Measurements from ENCODE around the gene GALT.
"Not testable (repeated sequence)": the region's sequence is repeated elsewhere in the genome, so short reads cannot be mapped to it uniquely, and the experiment has no call there.

Gene GALT

DNA sequence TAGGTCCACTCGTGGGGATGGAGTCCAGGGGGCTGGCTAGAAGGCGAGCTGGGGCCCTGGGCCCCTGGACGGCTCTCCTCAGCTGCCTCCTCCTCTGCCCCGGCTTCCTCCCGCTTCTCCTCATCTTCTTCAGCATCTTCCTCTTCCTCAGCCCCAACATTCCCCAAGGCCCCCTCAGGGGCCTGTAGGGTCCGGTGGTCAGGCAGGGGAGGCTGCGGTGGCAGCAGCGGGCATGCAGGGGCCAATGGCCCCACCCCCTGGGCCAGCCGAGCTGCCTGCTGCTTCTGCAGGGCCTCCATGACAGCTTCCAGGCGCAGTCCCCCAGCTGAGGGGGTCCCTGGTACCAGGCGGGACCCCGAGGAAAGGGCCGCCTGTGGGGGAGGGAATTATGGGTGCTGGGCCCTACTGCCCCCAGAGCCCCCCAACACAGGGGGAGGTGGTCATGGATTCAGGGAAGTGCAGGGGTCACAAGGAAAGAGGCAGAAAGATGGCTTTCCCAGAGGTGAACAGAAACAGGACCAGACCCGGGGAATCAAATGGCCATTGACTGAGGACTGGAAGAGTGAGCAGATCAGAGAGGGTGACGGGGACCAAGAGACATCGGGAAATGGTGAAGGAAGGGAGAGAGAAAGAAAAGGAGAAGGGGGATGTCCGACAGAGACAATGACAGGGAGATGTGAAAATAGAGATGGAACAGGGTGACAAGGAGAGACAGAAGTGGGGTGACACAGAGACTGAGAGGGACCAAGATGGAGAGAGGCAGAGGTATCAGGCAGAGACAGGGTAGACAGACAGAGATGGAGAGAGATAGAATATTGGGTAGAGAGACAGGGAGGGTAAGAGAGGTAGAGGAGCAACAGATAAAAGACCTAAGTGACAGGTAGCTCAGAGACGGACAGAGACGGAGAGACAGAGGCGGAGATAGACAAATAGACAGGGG lies 18.5 kb upstream of the GALT start:
- DNase-seq, result no peak

DNA sequence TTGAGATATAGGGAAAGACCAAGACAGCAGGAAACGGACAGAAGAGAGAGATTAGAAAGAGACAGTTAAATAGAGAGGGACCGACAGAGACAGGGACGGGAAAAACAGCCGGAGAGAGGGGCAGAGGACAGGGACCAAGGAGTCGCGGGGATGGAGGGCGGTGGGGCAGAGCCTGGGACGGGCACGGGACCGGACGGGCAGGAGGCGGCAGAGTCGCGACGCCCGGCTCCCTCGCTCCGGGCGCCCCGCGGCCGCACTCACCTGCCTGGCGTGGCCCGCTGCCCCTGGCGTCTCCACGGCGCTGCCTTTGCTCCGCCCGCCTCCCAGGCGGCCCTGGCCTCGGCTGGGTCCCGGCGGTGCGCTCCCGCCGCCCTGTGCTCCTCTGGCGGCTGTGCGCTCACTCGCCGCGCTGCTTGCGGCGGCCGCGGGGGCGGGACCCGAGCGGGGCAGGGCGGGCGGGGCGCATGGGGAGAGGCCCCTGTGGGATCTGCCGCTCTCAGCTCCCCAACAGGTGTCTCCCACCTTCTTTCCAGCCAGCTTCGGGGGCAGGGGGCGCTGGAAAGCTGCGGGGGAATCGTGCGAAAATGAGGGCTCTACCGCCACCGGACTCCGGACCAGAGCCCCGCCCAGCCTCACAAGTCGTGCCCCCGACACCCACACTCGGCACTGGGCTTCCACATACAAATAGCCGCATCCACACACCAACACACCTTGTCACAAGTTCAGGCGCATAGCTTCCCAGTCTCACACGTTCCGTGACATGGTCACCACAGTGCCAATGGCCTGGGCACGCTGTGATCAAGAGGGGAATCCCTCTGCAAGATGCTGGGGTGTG lies 17.6 kb upstream of the GALT start, which contains the start of gene ARID3C:
TSS of gene ARID3C (minus strand) at position 411 of the 835 bp plus-strand sequence. CDS start 1,052 bp downstream, outside the sequence.
- peak; percentile 28 for DNase-seq

DNA sequence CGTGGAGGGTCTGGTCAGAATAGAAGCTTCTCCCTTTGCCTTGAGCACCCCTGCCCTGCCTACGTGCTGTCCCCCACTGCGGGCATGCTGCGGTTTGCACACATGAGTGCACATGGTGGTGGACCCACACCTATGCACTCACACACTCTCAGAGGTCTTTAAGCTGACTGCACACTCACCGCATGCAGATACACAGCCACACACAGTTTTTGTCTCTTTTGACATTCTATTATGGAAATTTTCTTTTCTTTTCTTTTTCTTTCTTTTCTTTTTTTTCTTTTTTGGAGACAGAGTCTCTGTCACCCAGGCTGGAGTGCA lies 17.0 kb upstream of the GALT start:
- no peak for DNase-seq

DNA sequence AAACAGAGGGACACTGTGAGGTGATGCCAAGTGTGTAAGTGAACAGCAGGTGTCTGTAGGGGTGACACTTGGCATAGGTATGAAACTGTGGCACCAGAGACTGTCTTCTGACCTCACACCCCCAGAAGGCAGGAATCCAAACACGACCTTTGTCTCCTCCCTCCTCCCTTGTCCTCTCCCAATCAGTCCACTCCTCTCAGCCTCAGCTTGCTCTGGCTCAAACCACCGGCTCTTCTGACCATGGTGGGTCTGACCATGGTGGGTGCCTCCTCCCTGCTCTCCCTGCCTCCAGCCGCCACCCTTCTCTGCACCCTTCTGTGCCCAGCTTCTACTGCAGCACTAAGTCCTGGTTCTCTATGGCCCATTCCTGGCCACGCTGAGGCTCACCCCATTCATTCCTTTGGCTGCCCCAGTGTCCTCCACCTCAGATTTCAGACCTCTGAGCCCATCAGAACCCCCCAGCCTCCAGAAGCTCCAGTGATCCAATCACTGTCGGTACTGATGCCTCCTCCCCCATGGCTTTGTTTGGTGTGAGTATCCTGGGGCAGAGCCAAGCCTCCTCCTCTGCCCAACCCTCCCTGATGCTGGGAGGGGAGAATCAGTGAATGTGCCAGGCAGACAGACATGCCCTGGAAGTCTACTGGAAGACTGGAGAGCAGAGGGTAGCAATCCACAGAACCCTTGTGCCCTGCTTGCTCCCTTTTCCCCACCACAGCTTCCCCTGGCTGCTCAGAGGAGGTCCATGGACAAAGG lies 15.9 kb upstream of the GALT start:
- no peak for DNase-seq

DNA sequence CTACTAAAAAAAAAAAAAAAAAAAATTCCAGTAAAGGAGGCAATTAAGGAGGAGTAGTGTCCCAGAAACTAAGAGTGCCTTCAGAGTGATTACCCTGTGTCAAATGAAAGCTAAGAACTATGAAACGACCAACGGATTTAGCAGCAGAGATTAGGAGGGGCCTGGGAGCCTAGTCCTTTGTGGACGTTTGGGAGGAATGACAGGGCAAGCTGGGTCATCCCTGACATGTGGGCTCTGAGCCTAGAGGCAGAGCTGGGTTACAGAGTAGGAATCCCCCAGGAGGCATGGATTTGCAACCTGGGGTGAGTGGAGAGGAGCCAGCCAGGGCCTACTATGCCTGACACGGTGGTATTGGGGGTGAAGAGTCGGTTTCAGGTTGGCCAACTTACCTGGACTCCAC lies 13.3 kb upstream of the GALT start:
- DNase-seq, result no peak

DNA sequence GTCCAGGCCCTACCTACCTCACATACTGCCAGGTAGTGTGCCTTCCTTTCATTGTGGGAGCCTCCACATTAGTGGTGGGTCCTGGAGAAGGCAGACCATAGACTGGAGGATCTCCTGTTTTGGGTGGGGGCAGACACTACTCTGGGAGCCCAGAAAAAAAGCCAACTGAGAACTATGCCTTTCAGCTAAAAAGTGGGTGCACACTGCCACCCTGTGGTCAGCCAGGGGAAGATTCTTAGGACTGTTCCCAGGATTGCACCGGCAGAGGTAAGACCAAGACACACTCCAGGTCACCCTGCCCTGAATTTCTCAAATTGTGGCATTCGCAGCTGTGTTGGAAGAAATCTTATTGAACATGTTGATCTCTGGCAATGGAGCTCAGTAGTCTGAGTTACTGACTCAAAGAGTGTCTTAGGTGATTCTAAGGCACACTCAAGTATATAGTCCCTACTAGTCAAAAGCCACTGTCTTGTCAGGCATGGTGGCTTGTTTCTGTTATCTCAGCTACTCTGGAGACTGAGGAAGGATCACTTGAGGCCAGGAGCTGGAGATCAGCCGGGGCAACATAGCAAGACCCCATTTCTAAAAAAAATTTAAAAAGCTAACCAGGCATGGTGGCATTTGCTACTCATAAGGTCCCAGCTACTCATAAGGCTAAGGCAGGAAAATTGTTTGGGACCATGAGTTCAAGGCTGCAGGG lies 12.5 kb upstream of the GALT start:
- DNase-seq, result peak; percentile 70

DNA sequence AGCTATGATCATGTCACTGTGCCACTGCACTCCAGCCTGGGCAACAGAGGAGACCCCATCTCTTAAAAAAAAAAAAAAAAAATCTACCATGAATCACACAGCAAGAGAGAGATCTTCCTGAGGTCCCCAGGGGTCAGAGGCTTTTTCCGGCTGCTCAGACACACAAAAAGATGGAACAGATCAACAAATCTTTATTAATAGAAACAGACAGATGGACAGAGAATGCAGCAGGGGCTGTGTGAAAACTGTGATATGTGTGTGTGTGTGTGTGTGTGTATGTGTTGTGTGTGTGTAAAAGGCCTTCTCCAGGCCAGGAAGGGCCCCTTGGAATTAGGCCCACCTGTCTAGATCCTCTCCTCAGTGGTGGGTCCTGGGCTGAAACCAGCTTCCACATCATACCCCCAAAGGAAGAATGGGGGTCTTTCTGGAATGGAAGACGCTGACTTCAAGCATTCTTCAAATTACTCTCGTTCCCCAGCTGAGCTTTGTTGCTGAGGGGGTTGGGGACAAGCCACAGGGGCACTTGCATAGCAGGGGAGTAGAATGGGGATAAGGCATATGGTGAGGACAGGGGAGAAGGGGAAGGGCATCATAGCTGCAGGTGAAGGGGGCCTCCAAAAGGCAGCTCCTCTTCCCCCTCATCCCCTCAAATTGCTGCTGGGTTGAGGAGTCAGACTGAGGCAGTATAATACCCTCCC lies 11.8 kb upstream of the GALT start:
- no peak for DNase-seq

DNA sequence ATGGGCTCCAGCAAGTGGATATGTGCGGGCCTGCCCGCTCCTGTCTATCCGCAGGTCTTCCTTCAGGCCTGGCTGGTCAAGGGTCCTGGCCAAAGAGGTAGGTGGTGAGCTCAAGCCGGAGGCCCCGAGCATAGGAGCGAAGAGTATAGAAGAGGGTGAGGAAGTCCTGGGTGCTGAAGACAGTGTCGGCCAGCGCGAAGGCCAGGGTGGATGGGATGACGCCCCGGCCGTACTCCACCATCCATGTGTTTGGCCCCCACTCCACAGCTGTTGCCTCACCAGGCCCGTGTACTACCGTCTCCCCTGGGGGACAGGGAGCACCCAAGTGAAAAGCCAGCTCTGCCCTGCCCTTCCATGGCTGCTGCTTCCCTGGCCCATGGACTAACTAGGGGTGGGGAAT lies 10.9 kb upstream of the GALT start:
- no peak for DNase-seq

DNA sequence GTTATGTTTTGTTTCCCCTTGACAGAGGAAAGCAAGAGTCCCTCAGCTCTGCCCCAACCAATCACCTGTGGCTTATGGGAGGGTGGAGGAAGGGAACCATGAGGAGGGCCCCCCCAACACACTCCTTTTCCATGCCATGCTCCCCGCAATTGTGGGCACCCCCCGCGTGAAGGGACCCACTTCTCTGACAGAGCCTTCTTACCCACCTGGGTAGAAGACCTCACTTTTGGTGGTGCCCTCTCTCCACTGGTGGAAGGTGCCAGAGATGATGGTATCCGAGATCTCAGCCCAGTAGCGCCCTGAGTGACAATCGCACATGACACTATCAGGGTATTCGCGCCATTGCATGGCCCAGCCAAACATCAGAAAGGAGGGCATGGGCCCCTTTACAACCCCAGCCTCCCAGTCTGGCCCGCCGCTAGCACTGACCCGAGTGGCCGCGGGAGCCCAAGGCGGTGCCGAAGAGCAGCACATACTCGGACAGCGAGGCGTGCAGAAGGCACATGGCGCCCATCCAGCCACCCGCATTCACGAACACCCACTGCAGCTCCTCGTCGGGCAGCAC lies 9.6 kb upstream of the GALT start:
- DNase-seq, result no peak

DNA sequence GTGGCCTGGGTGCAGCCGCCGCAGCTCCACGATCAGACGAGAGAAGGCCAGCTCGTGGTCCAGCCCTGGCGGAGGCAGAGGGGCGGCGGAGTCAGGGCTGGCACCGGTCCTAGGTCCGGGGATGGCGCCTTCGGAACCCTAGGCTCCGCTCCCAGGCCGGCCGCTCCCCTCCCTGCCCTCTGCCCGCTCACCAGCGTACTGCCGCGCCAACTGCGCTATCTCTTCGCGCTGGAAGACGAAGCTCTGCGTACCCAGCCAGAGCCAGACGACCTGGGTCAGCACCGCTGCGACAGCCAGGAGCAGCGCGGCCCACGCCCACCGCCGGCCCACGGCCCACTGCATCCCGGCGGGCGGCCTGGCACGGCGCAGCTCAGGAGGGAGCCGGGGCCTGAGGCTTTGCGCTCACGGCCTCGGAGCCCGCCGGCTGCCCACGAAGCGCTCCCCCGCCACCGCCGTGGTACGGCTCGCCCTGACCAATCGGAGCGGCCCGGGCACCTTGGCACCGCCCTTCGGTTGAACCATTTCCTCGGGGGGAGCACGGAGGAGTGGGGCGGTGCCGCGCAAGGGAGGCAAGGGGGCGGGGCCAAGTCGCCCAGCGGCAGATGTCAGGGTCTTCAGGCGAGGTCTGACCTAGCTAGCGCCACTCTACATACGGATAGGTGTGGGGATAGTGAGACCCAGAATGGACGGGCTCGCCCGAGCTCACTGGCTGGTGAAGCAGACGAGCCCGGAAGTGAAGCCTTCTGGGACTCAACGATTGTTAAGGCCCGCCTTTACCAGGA lies 8.9 kb upstream of the GALT start, which contains the start of gene SIGMAR1:
TSS of gene SIGMAR1 (minus strand) at position 432 of the 782 bp plus-strand sequence. CDS start at position 342, 90 bp downstream.
- DNase-seq, result peak; percentile 91

DNA sequence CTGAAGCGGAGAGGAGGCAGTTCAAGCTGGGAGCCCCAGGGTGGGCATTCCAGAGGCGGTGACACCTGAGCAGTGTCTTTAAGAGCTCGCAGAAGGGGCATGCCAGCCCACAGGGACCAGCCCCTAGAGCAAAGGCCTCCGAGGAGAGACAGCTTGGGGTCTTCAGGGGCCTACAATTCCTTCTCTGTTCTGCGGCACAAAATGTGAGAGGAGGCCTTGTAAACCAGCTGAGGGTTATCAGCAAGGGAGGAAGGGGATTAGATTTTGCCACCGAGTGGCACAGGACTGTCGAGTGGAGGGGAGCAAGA lies 8.4 kb upstream of the GALT start:
- no peak for DNase-seq

DNA sequence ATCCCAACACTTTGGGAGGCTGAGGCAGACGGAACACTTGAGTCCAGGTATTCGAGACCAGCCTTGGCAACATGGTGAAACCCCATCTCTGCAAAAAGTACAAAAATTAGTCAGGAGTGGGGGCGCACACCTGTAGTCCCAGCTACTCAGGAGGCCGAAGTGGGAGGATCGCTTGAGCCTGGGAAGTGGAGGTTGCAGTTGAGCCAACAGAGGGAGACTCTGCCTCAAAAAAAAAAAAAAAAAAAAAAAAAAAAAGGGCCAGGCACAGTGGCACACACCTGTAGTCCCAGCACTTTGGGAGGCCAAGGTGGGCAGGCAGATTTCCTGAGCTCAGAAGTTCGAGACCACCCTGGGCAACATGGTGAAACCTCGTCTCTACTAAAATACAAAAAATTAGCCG lies 7.2 kb upstream of the GALT start:
- not testable (repeated sequence) for DNase-seq

DNA sequence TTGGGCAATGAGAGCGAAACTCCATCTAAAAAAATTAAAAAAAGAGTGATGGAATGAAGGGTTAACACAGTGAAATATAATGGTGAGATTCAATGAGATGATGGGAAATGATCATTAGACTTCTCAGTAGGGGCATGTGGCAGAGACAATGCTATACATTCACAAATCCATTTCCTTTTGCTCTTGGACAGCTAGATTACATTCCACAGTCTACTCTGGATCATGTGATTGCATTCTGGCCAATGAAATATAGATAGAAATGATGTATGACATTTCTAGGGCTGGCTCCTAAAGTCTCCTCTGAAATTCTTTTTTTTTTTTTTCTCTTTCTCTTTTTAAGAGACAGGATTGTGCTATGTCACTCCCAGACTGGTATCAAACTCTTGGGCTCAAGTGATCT lies 3.8 kb upstream of the GALT start:
- DNase-seq, result no peak

DNA sequence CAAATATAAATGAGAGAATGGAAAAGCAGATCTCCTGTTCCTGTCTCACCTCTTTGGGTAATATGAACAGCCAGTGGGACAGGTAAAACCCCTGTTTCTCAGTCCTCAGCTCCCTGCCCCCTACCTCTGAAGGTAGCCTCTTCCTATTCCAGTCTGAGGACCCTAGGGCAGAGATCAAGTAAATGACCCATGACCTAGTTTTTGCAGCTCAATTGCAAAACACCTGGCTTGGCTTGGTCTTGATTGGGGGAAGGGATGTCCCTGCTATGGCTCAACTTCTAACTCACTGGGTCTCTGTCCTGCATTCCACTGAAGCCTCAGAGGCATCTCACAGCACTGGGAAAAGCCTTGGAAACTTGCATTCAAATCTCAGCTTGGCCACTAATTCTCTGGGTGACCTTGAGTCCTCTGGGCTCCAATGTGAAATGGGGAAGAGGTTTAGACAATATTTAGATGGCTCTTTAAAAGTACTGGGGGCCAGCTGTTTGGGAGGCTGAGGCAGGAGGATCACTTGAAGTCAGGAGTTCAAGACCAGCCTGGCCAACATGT lies 1.6 kb upstream of the GALT start:
- no peak for DNase-seq

DNA sequence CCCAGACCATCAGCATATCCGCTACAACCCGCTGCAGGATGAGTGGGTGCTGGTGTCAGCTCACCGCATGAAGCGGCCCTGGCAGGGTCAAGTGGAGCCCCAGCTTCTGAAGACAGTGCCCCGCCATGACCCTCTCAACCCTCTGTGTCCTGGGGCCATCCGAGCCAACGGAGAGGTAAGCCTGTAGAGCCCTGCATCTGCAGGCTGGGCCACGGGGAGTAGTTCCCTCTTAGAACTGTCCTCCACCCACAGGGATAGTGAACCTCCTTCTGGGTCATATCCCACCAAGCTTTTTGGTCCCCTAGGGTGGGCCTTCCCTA lies 569 bp downstream of the GALT start:
- DNase-seq, result no peak

DNA sequence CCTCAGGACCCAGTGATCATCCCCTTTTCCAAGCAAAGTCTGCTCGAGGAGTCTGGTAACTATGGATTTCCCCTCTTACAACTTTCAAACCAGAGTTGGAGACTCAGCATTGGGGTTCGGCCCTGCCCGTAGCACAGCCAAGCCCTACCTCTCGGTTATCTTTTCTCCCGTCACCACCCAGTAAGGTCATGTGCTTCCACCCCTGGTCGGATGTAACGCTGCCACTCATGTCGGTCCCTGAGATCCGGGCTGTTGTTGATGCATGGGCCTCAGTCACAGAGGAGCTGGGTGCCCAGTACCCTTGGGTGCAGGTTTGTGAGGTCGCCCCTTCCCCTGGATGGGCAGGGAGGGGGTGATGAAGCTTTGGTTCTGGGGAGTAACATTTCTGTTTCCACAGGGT lies 1.2 kb downstream of the GALT start:
- DNase-seq, result no peak

DNA sequence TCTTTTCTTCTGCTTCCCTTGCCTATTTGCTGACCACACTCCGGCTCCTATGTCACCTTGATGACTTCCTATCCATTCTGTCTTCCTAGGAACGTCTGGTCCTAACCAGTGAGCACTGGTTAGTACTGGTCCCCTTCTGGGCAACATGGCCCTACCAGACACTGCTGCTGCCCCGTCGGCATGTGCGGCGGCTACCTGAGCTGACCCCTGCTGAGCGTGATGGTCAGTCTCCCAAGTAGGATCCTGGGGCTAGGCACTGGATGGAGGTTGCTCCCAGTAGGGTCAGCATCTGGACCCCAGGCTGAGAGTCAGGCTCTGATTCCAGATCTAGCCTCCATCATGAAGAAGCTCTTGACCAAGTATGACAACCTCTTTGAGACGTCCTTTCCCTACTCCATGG lies 2.2 kb downstream of the GALT start:
- DNase-seq, result no peak

DNA sequence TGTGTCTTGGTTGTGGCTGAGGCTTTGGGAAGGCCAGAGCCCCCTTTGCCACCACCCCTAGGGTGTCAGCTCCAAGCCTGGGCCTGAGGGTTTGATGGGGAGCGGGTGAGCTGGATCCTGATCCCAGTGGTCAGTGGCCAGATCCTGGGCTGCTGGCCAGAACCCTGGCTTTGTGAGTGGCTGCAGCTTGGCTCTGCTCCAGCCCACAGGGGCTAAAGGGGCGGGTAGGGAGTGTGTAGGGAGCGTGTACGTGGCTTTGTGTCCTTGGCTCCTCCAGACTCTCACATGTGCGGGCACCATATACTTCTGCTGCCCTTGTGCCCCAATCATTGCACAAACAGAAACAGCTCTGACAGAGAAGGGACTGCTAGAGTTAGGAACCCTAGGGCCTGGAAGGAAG lies 4.3 kb downstream of the GALT start:
- no peak for DNase-seq

DNA sequence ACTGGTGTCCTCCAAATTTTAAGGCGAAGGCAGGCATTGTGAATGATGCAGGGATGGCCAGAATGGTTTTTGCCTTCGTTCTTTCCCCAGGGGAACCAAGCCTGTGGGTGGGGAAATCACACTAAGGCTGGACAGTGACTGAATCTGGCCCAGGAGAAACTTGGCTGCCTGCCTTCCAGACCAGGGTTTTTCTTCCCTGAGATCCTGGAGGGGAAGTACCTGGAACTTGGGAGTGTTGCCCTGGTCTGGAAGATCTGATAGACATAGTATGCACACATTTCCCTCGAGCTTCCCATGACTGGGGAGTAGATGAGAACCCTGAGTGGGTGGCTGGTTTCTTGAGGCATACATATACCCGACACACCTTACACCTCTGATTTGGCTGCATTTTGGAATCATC lies 4.8 kb downstream of the GALT start:
- no peak for DNase-seq

DNA sequence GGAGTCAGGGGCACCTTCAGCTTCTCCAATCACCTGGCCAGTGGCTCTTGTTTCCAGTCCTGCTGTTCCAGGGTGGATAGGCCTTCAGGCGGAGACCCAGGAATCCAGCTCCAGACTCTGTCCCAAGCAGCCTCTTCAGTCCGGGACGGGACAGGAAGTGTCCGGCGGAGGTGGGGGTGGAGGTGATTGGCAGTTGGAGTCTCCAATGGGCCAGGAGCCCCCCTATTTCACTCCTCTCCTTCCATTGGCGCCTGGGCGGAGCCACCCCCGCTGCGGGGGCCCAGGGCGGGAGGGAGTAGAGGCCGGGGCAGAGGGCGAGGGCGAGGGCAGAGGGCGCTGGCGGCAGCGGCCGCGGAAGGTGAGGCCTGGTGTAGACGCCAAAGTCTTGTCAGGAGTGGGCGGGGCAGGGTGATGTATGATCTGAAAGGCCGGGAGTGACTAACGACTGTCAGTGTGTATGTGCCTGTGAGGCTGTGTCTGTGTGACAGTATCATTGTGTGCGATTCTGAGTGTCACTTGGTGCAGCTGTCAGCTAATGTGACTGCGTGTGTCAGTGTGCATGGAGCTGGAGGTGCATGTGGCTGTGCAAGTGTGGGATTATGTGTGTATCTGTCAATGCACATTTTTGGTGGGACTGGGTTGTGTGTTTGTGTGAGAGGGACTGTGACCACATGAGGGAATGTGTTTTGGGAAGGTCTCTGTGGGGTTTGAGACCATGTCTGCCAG lies 5.6 kb downstream of the GALT start, which contains the start of gene IL11RA:
TSS of gene IL11RA (plus strand) at position 310 of the 726 bp plus-strand sequence. CDS start 3,033 bp downstream, outside the sequence.
- no peak for DNase-seq
